MCF 10A (cell line): Measurements from ENCODE around the gene KCNIP2. TPM values are rescaled to one million over a fixed set of nuclear protein-coding genes. Genes with fewer than 3 reads are reported as not detected.

Source experiments
- BruUV-seq: library from RNA; stranded (reverse); fragments of 400-500 nt; replicated peaks from 2 replicates; lab custom pipeline; 2021; lab: Mats Ljungman, UMichigan
- CTCF ChIA-PET: fragments of 300-600 bp; sonication (Branson Sonifier 250); formaldehyde crosslinking; extraction: SDS; loops from one replicate; lab custom pipeline; 2021; ENCODE audit warnings: antibody characterized with exemption, inconsistent platforms; lab: Yijun Ruan, JAX
- POLR2A ChIA-PET: fragments of 300-600, 350-650 bp; sonication (Branson Sonifier 250); formaldehyde crosslinking; extraction: SDS; loops from one replicate; lab custom pipeline; 2020; ENCODE audit warnings: antibody characterized with exemption, inconsistent platforms; lab: Yijun Ruan, JAX
- DNase-seq: peaks from one replicate; pipeline ENCODE4 v3.0.0-alpha.2; 2018; ENCODE audit not compliant: unreplicated experiment
- H3K27ac Mint-ChIP-seq: one replicate; pipeline ENCODE4 v1.8.0; 2022; ENCODE audit warnings: mild to moderate bottlenecking, low read depth, mixed read lengths; ENCODE audit not compliant: unreplicated experiment
- H3K27me3 Mint-ChIP-seq: one replicate; pipeline ENCODE4 v1.8.0; 2022; ENCODE audit warnings: mixed read lengths; ENCODE audit not compliant: insufficient read depth, unreplicated experiment
- H3K36me3 Mint-ChIP-seq: one replicate; pipeline ENCODE4 v1.8.0; 2022; ENCODE audit warnings: mild to moderate bottlenecking, moderate library complexity, mixed read lengths; ENCODE audit not compliant: insufficient read depth, unreplicated experiment
- H3K4me1 Mint-ChIP-seq: one replicate; pipeline ENCODE4 v1.8.0; 2022; ENCODE audit warnings: mixed read lengths; ENCODE audit not compliant: insufficient read depth, unreplicated experiment
- H3K4me3 Mint-ChIP-seq: one replicate; pipeline ENCODE4 v1.8.0; 2022; ENCODE audit warnings: mild to moderate bottlenecking, moderate library complexity, mixed read lengths; ENCODE audit not compliant: unreplicated experiment
- H3K9me3 Mint-ChIP-seq: one replicate; pipeline ENCODE4 v1.8.0; 2022; ENCODE audit warnings: mixed read lengths; ENCODE audit not compliant: unreplicated experiment
- CTCF ChIP-seq: fragments of 200-600 bp; IDR thresholded peaks from one replicate; pipeline ENCODE4 v1.8.0; 2022; ENCODE audit warnings: antibody characterized with exemption, mild to moderate bottlenecking; ENCODE audit not compliant: unreplicated experiment
- intact Hi-C: fragments of 100-400 bp; cut with micrococcal nuclease; formaldehyde crosslinking; loops from 2 replicates; pipeline ENCODE4 v1.14.1; 2022
- total RNA-seq: library from RNA; stranded (reverse); gene quantifications from 2 replicates; pipeline ENCODE4 v1.2.3, GENCODE V29; 2022

KCNIP2 gene
- total RNA-seq, 1 experiment from 2014 or later = 2.1 TPM

DNA sequence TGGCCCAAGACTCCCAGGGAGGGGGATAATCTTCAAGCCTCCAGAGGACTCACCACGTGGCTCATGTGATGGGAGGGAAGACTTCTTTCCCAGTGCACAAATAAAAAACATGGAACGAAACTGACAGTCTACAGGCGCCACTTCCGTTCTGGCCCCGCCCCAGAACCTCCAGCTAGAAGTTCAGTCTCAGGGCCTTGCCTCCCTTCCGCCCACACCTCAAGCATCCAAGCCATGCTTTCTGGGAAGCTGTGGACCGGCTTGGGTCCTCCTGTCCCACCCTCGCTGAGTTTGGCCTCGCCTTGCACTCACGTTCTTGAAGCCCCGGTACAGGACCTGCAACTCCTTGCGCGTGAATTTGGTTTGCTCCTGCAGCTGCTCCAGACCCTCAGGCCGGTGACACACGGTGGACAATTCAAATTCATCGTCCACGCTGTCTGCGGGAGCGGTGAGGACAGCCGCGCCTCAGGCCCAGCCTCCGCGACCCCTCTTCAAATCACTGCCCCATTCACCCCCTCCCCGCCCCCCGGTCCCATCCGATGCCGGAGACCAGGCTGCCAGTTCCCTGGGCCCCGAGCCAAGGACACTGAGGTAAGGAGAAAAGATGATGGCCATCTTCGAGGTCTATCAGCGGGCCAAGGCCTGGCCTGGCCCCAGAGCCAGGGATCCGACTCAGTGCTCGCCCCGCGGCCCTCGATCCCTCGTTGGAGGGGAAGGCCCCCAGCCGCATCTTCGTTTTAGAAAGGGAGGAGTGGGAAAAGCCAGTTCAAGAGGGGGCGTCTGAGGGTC lies 14.6 kb downstream of the KCNIP2 start:
- H3K4me3 Mint-ChIP-seq = no peak overlapping the region

DNA sequence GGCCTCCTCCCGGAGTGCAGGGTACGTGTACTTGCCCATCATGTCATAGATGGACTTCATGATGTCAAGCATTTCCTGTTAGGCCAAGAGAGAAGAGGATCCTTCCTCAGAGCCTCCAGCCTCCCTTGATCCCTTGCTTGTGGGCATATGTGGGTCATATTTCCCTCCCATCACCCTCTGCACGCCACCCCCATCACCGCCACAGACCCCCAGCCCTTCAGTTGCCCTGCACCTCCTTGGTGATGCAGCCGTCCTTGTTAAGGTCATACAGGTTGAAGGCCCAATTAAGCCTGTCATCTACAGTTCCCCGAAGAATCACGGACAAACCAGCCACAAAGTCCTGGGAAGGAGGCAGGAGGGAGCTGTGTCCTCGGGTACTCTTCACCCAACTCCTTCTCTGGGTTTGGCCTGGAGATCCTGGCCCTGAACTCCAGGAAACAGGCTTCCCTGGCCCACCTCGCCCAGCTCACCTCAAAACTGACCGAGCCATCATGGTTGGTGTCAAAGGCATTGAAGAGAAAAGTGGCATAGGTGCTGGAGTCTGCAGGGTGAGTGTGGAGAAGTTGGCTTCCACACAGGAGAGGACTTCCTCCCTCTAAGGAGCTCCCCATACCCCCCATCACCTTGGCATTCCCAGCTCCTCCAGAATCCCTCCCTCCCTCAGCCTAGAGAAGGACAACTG lies 15.5 kb downstream of the KCNIP2 start:
- Mint-ChIP-seq H3K27ac (no peak overlapping the region), H3K9me3 (no peaks in the 10 kb centered on the region), H3K27me3 (no peaks in the 10 kb centered on the region), H3K36me3 (peaks cover 22% of the 10 kb centered on the region), H3K4me3 (no peak overlapping the region), H3K4me1 (peaks cover 19% of the 10 kb centered on the region)
- intact Hi-C loops = no loop called here
- no peak for TF ChIP-seq CTCF
- BruUV-seq = no TSS peak
- ChIA-PET CTCF (interaction anchor here (0.8 to 2.1 kb wide), 4 partner anchors 8 to 182 kb away, joined by 3 to 13 read pairs (median 6); no protein-coding TSS in a partner anchor), POLR2A (interaction anchor here (1.2 to 3.0 kb wide), 2 partner anchors 9 to 11 kb away, joined by 4 to 19 read pairs; partner anchors contain the start of gene OGA)
- no peak for DNase-seq

More for the DNA sequence above, 14.6 kb downstream of the KCNIP2 start:
- Mint-ChIP-seq H3K9me3 (no peaks in the 10 kb centered on the region), H3K4me1 (peaks cover 19% of the 10 kb centered on the region), H3K36me3 (peaks cover 21% of the 10 kb centered on the region), H3K27me3 (no peaks in the 10 kb centered on the region), H3K27ac (no peak overlapping the region)
- no TSS peak for BruUV-seq
- ChIA-PET CTCF (interaction anchor here (0.6 to 1.3 kb wide), 3 partner anchors 9 to 129 kb away, joined by 3 to 4 read pairs (median 3); no protein-coding TSS in a partner anchor), POLR2A (interaction anchor here (1.2 to 3.0 kb wide), 2 partner anchors 10 to 12 kb away, joined by 4 to 19 read pairs; partner anchors contain the start of gene OGA)
- intact Hi-C loops = no loop called here
- TF ChIP-seq CTCF = no peak
- no peak for DNase-seq

- POLR2A ChIA-PET = interaction anchor here (0.6 to 3.0 kb wide), 2 partner anchors 8 to 66 kb away, joined by 3 to 19 read pairs; partner anchors contain the start of gene OGA
- no peak overlapping the region for H3K4me3 Mint-ChIP-seq
- BruUV-seq = no TSS peak
- no peak for TF ChIP-seq CTCF
- H3K4me1 Mint-ChIP-seq = peaks cover 19% of the 10 kb centered on the region
- CTCF ChIA-PET = interaction anchor here (0.6 to 2.1 kb wide), 4 partner anchors 8 to 161 kb away, joined by 3 to 13 read pairs (median 6); no protein-coding TSS in a partner anchor
- intact Hi-C loops = no loop called here
- no peaks in the 10 kb centered on the region for H3K27me3 Mint-ChIP-seq
- no peaks in the 10 kb centered on the region for H3K9me3 Mint-ChIP-seq
- no peak overlapping the region for H3K27ac Mint-ChIP-seq
- peaks cover 20% of the 10 kb centered on the region for H3K36me3 Mint-ChIP-seq
- DNase-seq = no peak
These were observed 16.7 kb downstream of the KCNIP2 start for GRCh38 chr10:101826852-101827434.
